GM08714 (cell line): ENCODE data around the gene RNF121.
A peak's percentile ranks its signal among the peaks of the same experiment; 100 is the strongest.
"Not testable (repeated sequence)": the region's sequence is repeated elsewhere in the genome, so short reads cannot be mapped to it uniquely, and the experiment has no call there.

Experiments used
- H3K4me3 ChIP-seq: fragments of 200-500 bp; sonication (Bioruptor generic); 2 replicates; pipeline ENCODE4 v1.5.1; 2014; ENCODE audit warnings: mild to moderate bottlenecking, low read length, inconsistent platforms
- ZNF274 ChIP-seq: IDR thresholded peaks from 2 replicates; pipeline ENCODE4 v1.6.1; 2012; ENCODE audit warnings: mild to moderate bottlenecking, low read depth, low read length

RNF121 gene

DNA sequence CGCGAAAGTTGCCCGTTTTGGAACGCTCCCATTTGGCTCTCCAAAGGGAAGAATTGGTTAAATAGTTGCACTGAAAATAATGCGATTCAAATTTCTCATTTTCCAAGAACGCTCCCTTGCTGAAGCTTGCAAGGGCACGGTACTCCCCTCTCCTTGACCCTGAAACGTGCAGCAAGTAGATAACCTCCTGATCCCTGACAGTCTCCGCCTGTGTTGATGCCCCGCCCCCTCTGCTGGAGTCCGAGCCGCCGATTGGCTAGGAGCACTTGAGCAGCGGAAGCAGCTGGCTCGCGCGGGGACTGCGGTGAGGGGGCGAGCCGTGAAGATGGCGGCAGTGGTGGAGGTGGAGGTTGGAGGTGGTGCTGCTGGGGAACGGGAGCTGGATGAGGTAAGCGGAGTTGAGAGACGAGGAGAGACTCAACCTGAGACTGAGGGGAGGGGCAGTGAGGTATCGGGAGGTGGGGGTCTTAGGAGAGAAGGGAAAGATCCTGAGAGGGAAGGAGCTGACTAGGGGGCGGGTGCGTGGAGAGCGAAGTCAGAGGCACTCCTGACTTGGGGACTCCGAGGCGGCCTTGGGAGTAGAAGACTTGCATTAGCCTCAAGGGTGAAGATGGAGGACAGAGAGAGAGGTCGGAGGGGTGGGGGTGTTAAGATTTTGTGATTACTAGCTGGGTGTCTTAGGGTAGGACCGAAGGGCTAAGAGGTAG, at the start of gene RNF121:
RNF121 (plus strand) TSS at position 310 of the 707 bp plus-strand sequence; CDS start at position 326, 16 bp downstream.
- no peak for TF ChIP-seq ZNF274
- peak within 1 kb of the TSS; percentile 86 for H3K4me3 ChIP-seq

GRCh38 chr11:71885806-71886205, 43.0 kb upstream of the RNF121 start:
- H3K4me3 ChIP-seq: not testable (repeated sequence)

GRCh38 chr11:71888335-71889010, 40.4 kb upstream of the RNF121 start:
- H3K4me3 ChIP-seq: not testable (repeated sequence)

- not testable (repeated sequence) for H3K4me3 ChIP-seq
Observed at GRCh38 chr11:71889181-71889872, 39.5 kb upstream of the RNF121 start.

GRCh38 chr11:71895961-71896360, 32.9 kb upstream of the RNF121 start:
- no peak overlapping the region for H3K4me3 ChIP-seq
- no peak for TF ChIP-seq ZNF274

DNA sequence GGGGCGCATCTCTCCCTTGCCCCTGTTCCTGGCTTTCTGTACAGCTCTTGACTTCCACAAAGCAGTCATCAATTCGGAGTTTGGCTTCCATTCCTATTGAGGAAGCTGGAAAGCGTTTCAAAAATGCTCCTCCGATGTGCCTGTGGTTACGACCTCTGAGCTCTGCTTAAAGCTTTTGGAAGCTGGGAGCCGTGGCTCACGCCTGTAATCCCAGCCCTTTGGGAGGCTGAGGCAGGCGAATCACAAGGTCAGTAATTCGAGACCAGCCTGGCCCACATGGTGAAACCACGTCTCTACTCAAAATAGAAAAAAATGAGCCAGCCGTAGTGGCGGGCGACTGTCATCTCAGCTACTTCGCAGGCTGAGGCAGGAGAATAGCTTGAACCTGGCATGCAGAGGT, 27.7 kb upstream of the RNF121 start:
- H3K4me3 ChIP-seq: not testable (repeated sequence)

DNA sequence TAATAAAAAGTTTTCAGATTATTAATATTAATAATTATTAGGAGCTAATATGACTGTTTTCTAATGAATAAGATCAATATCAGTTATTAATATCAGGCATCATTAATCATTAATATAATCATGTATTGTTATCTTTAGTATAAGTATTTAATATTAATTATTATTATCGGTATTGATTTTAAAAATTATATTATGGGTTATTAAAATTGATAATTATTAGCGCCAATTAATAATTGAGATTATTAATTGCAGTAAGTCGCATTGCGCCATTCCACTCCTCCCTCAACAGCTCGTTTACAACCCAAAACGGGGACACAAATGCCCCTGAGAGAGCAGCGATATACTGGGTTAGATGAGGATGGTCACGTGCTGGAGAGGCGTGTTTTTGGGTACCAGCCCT, 20.6 kb upstream of the RNF121 start:
- H3K4me3 ChIP-seq: no peak overlapping the region
- TF ChIP-seq ZNF274: no peak

DNA sequence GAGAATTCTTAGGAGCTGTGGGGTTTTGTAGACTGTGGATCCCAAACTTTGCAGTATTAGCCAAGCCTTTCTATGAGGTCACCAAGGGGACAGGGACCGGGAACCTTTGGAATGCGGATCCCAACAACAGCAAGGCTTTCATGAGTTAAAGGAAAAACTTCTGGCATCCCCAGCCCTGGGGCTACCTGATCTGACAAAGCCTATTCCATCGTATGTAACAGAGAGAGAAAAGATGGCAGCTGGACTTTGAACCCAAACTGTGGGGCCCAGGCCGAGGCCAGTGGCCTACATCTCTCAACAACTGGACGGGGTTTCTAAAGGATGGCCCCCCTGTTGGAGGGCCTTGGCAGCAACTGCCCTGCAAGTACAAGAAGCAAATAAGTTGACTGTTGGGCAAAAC, 18.1 kb upstream of the RNF121 start:
- not testable (repeated sequence) for H3K4me3 ChIP-seq

DNA sequence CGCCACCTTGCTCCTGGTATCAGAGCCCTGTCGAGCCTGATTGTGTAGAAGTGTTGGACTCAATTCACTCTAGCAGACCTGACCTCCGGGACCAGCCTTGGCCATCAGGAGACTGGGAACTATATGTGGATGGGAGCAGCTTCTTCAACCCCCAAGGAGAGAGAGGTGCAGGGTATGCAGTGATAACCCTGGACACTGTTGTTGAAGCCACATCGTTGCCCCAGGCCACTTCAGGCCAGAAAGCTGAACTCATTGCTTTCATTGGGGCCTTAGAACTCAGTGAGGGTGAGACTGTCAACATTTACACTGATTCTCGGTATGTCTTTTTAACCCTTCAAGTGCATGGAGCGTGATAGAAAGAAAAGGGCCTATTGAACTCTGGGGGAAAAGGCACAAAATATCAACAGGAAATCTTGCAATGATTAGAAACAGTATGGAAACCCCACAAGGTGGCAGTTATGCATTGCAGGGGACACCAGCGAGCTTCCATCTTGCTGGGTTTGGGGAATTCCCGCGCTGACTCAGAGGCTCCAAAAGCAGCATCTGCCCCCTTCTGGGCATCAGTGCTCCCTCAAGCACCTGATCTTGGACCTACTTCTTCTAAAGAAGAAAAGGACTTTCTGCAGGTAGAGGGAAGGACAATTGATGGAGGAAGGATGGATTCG, 17.4 kb upstream of the RNF121 start:
- not testable (repeated sequence) for H3K4me3 ChIP-seq

GRCh38 chr11:71911986-71912340, 16.9 kb upstream of the RNF121 start:
- not testable (repeated sequence) for H3K4me3 ChIP-seq

GRCh38 chr11:71913756-71914526, 14.9 kb upstream of the RNF121 start:
- no peak overlapping the region for H3K4me3 ChIP-seq

DNA sequence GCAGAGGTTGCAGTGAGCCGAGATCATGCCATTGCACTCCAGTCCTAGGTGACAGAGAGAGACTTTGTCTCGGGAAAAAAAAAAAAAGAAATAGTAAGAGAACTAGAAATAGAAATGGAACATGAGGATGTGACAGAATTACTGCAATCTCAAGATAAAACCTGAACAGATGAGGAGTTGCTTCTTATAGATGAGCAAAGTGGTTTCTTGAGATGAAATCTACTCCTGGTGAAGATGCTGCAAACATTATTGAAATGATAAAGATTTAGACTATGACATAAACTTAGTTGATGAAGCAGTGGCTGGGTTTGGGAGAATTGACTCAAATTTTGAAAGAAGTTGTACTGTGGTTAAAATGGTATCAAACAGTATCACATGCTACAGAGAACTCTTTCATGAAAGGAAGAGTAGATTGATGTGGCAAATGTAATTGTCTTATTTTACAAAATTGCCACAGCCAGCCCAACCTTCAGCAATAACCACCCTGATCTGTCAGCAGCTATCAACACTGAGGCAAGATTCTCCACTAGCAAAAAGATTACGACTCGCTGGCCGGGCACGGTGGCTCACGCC, 14.1 kb upstream of the RNF121 start:
- TF ChIP-seq ZNF274: no peak
- no peak overlapping the region for H3K4me3 ChIP-seq

More at GRCh38 chr11:71913756-71914526, 14.9 kb upstream of the RNF121 start:
- no peak for TF ChIP-seq ZNF274

GRCh38 chr11:71917646-71918140, 11.2 kb upstream of the RNF121 start:
- TF ChIP-seq ZNF274: no peak
- H3K4me3 ChIP-seq: no peak overlapping the region
